EL (cell line): ENCODE results near the gene DPP6.

Experiments
- DNase-seq: peaks from one replicate; pipeline ENCODE4 v3.0.0-alpha.2; 2016

DPP6 gene

DNA sequence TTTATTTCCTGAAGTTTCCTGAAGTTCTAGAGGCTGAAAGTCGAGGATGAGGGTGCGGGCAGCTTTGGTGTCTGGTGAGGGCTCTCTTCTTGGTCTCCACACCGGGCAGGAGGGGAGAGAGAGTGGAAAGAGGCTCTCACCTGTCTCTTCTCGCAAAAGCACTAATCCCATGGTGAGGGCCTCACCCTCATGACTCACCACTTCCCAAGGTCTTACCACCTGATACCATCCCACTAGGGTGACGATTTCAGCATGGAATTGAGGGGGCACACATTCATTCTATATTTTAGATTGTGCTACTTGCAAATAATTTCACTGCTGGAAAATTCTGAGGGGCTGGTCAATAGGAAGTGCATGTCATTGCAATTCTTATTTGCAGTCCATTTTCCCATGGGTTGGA, 292.9 kb downstream of the DPP6 start:
- no peak for DNase-seq

DNA sequence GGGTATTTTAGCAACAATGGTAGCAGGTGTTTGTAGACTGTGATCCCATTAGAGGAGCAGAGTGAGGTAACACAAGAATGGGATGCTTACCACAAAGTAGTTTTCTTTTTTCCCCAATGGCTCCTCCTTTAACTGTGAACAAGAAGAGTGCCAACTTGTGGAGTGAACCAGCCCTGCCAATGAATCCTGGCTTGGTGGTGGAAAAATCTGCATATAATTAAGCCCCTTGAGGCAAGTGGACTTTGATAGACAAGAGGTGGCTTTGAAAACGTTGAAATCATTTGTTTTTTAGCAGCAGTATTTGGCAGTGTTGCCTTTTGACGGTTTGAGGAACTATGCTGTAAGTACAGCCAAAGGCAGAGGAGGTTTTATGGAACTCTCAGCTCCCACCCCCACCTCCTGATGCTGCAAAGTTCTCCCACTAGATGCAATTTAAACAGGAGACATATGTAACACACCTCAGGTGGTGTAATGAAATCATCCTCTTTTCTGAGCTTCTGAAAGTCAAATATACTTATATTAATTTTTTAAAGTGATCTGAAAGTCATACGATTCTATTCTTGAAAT, 295.6 kb downstream of the DPP6 start:
- no peak for DNase-seq

DNA sequence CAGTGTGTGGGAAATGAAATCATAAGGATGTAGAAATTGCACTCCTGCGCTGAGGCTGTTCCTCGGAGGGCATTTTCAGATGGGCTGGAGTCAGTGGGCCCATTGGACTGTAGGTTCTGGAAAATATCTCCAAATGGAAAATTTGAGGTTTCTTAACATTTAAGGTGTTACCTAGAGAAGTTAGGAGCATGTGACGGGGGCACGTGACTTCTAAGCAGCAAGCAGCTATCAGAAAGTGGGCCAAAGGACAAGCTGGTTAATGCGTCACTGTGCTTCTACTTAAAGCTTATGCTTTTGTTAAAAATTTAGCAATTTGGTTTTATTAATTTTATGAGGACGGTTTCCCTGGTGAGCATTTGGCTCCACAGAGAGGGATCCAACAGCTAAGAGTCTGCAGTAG, 298.7 kb downstream of the DPP6 start:
- no peak for DNase-seq

DNA sequence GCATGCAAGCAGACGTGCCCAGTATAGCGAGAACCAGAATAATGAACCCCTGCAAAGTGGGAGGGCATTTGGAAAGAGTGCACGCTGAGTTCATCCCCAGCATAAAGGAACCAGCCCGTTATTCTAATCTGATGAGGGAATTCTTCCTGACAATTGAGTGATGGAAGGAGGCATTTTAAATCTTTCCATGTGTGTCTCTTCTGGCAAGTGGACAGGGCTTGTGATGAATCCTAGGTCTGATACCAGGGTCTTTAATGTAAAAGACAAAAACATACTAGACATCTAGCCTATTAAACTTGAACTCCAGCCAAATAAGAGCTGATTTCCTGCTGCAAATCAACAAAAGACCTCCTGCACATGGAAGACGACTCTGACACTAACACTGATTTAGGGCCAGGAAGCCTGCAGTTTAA, 301.2 kb downstream of the DPP6 start:
- no peak for DNase-seq

DNA sequence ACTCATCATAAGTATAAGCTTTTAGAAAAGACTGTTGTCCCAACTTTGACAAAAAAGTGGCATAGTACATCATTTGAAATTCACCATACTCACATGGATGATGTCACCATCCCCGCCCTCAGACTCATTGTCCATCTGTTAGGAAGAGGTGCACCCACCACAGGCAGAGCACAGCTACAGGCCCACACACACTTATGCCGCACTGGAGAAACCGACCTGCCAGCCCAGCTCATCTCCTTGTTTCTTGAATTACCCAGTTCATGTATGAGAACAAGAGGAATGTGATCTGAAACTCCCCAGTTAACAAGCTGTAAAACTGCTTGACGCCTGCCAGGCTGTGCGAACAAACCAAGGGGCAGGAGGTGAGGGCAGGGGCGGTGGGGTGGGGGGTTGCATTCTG, 312.0 kb downstream of the DPP6 start:
- DNase-seq = no peak

DNA sequence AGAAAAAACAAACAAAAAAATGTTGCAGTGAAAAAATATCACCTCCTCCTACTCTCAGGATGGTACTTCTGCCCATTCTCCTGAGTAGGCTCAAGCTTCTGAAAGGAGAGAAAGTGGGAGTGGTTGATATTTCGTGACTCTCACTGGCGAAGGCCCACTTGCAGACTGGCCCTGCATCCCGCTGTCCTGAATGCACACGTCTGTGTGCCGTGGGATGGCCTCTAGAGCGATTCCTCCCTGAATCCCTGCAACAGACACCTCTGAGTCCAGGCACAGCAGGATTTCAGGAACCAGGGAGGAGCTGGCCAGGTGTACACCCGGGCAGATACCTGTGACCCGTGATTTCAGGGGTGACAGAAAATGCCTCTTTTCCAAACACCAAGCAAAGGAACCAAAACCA, 319.2 kb downstream of the DPP6 start:
- DNase-seq = no peak

DNA sequence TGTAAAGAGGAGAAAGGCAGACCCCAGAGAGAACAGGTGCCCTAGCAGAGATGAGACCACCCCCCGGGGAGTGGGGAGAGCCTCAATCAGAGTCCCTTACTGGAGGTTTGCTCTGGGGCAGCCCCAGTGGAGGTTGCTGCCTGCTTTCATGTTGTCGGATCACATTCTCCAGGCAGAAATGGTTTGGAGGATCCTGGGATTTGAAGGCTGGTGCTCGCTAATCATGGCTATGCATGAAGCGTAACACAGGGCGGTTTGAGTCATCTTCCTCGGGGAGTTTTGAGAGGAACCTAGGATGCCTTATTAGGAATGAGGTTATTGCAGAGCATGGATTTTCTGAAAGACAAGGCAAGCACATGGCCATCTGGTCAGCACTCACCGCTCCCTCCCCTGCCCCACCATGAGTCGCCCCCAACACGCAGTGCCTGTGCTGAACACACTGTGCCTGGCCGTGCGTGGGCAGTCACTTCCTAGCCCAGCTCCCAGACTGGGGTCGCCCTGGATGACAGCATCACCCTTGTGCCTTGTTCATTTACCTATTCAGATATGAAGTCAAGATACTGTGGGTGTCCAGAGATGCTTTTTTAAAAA, 319.9 kb downstream of the DPP6 start:
- no peak for DNase-seq

DNA sequence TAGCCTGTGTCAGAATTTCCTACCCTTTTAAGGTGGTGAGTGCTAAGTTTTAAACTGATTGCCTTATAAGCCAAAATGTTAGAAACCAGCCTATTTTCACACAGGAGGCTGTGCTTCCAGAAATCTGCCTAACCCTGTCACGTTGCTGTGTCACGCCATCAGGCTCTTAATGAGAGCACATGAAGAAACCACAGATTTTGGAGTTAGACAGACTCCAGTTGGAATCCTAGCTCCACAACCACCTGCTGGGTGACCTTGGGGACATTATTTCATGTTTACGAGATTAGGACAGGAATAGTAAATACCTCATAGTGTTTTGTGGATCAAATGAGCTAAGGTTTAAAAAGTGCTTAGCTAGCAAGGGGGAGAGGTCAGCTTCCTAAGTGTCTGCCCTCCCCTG, 321.8 kb downstream of the DPP6 start:
- no peak for DNase-seq

DNA sequence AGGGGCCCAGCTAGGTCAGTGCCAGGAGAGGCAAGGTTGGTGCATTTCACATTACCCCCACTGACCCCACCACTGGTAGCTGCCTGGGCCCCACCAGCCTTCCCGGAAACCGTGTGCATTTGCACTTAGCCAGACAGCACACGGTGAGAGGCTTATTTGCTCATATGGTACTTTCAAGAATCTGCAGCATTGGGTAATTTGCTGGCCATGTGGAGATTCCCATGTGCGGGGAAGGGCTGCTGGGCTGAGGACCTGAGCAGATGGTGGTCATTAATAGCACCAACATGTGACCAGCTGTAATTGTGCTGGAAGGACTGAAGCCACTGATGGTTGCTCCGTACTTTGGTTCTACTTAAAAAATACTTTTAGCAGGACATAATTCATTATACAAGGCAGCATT, 323.8 kb downstream of the DPP6 start:
- no peak for DNase-seq

DNA sequence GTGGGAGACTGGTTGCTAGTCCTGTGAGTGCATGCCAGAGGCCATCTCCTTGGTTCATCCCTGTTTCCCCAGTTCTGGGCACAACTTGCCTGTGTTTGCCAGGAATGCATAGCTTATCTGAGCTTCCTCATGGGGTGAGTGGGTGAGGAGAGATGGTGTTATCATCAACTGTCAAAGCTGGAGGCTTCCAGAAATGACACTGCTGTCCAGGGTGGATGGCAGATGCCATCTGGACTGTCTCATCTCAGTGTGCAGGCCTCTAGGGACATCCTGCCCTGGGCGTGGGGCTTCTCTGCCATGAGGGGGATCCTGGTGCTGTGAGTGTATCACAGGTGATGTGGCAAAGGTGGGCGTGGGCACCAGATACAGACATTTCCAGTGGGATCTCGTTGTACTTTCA, 328.6 kb downstream of the DPP6 start:
- no peak for DNase-seq

DNA sequence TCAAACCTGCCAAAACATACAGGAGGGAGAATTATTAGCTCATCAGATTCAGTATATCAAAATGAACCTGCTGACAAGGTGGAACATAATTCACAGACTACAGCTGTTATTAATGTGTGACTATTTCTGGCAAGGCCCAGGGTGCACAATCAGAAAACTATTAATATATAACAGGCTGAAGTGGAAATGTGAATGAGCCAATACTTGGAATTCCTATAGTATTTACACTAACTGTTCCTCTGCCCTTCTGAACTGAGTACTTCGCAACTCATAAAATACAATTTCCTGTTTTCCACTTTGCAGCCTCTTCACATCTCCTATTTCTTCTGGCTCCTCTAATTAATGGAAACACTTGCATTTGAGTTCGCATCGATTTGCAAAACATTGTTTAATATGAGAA, 330.8 kb downstream of the DPP6 start:
- DNase-seq = no peak

DNA sequence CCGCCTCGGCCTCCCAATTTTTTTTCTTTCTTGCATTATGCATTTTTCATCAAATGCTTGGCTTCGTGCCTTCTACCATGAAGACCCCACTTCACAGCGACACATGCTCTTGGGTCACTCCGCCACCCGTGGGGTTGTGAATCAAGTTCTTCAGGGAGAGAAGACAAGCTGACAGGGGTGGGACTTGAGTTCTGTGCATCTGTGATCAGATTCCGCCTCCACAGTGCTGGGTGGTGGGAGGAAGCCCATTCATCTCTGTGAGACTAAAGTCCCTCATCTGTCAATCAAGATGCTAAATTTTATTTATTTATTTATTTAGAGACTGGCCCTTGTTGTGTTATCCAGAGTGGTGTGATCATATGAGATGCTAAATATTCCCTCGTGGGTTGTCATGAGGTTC, 333.0 kb downstream of the DPP6 start:
- no peak for DNase-seq

DNA sequence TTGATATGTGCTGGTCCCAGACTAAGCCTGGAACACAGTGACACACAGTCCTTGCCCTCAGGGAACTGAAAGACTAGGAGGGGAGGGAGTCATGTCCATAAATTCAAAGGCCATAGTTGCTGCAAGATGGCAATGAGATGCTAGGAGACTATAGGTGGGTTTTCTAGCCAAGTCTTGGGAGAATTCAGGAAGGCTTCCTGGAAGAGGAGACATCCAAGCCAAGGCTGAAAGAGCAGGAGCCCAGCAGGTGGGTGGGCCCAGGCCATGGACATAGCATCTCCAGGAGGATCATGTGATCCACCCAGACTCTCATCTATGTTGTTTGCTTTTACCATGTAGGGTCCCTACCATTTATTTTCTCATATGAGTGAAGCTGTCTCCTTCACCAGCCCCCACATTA, 335.1 kb downstream of the DPP6 start:
- DNase-seq = no peak

DNA sequence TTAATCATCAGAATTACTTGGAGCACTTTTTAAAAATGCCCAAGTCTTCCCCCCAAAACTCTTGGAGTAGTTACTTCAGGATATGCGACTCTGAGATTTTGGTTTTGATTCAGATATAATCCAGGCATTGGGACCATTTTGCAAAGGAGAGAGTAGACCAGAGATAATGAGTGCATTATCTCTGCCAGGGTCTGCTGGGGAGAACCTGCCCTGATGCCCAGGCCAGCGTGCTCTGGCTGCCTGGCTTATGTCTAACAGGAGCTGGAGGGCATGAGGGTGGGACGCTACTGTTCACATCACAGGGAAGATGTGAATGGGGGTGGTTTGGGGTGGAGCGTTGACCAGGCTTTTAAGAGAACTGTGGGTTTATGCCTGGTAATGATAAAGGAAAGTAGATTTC, 336.2 kb downstream of the DPP6 start:
- DNase-seq = no peak

DNA sequence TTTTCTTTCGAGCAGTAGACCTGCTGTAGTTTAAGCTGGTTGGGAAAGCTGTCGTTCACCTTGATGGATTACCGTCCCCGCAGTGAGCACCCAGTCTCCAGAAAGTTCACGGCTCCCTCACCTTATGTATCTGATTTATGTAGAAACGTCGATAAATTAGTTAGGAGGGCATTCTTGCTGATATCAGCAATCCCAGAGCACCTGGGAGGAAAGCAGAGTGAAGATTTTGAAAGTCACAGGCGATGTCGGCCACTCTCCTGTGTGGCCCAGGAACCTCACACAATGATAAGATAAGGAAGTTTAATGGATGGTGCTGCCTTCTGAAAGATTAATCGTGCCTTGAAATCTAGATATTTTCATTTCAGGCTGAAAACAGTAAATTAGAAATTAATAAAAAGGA, 336.8 kb downstream of the DPP6 start:
- DNase-seq = no peak

DNA sequence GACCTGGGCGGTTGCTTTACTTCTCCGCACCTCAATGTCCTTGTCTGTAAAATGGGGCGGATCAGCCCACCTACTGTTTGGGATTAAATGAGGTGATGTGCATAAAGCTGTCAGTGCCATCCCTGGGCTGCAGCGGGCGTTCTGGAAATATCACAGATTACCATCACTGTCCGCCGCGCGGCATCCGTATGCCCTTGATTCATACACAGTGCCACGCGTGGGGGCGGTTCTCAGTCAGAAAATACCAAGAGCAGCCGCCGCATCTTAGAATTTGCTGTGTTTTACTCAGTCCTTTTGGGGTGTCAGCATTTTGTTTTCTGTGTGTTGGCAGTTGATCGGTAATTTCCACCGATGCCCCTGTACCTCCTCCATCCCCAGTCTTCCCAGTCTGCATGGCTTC, 338.8 kb downstream of the DPP6 start:
- DNase-seq = no peak

DNA sequence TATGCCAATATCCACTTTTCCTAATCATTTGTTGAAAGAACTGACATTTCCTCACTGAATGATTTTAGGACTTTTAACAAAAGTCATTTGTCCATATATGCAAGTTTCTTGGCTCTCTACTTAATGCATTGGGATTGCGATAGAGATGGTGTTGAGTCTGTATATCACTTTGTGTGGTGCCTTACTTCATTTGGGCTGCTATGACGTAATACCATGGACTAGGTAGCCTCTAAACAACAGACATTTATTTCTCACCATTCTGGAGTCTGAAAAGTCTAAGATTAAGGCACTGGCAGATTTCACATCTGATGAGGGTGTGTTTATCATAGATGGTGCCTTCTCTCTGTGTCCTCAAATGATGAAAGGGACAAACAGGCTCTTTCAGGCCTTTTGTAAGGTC, 342.6 kb downstream of the DPP6 start:
- DNase-seq = no peak

DNA sequence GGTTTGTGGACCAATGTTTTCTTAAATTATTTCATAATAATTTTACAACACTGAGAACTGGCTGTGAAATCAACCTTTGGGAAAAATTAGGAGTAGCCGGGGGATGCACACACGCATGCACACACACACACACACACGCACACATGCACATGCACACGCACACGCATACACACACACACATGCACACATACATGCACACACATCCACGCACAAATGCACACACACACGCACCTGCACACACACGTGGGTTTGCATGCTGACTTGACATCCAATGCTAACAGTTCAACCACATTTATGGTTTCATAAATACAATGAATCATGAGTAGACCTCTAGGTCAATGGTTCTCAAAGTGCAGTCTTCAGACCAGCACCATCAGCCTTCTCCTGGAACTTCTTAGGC, 354.1 kb downstream of the DPP6 start:
- no peak for DNase-seq

DNA sequence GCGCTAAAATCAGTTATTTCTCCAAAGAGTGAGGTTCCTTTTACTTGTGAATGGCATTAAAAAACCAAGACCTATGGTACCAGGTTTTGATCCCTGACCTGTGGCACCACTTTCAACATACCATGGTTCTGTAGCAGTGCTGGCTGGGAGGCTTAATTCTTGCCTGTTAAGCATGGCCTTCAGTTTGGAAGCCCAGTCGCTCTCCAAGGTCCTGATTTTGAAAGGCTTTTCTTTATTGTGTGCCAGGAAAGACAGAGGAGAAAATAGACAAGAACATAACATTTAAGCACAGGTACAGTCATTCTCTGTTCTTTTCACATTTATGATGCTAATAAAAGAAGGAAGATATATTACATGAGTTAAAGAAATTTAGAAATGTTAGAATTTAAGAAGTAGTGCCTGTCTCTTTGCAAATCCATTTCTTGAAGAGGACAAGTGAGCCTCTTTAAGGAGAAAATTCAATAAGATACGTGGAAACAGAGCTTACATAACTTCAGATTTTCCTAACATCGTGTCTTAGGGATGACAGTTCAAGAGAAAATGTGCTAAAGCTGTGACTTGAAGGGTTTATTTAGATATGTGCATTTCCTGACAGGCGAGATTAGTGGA, 357.6 kb downstream of the DPP6 start:
- DNase-seq = no peak

DNA sequence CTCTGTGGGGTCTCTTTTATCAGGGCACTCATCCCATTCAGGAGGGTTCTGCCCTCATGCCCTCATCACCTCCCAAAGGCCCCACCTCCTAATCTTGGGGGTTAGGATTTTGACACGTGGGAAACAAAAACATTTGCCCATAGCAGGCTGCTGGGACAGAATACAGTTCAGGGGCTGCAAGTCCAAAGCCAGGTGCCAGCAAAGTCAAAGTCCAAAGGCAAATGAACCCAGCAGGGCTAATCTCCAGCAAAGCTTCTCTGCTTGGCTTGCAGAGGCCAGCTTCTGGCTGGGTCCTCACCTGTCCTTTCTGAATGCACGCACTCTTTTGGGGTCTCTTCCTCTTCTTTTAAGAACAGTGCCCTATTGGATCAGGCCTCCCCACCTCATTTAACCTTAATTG, 359.9 kb downstream of the DPP6 start:
- DNase-seq = no peak

DNA sequence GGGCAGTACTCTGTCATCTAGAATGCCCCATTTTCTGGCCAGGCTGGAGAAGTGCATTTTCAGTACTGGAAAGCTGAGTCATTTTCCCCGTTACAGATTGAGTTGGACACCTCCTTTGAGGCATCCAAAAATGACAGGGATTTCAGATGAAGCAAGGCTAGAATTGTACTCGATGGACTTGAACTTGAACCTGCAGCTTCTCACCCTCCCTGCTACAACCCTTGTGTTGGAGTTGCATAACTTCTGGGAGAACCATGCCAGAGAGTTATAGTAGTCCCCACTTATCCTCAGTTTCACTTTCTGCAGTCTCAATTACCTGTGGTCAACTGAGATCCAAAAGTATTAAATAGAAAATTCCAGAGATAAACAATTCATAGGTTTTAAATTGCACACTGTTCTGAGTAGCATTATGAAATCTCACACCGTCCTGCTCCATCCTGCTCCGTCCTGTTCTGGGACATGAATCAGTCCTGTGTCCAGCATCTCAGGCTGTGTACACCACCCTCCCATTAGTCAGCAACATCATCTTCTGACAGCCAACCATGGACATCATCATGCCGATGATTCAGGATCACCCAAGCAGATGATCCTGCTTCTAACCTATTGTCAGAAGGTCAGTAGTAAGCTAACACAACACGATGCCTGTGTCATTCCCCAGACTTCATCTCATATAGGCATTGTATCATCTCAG, 363.7 kb downstream of the DPP6 start:
- no peak for DNase-seq

DNA sequence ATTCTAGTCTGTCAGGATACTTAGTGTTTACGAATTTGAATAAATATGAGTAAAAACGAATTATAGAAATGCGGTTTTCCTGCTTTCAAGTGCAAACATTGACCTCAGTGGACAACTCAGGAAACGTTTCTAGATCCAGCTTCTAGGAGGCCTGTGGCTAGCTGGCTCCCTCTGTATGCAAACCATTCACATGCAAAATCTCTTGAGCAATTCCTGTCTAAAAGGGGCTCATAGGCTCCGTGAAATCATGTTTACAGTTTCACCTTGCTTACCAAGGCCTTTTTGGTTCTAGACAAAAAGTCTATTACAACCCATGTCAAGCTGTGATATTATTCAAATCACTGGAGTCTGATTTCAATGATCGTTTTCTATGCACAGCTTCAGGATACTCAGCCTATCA, 364.5 kb downstream of the DPP6 start:
- no peak for DNase-seq

DNA sequence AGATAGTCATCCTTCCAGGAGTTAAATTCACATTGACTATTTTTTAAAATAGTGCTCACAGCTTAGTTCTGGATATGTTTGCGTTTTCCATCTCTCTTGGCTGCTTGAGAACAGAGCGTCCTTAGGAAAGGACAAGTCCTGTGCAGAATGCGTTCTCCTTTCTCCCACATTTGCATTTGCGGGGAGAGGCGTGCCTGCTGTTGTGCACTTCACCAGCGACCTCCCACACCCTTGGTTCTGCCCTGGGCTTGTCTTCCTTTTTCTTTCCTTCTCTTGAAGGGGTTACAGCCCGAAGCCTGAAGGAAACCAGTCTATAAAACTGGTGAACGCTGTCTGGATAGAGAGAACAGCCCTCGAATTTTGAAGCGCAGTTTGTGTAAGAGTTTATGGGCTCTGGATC, 367.1 kb downstream of the DPP6 start:
- DNase-seq = no peak

DNA sequence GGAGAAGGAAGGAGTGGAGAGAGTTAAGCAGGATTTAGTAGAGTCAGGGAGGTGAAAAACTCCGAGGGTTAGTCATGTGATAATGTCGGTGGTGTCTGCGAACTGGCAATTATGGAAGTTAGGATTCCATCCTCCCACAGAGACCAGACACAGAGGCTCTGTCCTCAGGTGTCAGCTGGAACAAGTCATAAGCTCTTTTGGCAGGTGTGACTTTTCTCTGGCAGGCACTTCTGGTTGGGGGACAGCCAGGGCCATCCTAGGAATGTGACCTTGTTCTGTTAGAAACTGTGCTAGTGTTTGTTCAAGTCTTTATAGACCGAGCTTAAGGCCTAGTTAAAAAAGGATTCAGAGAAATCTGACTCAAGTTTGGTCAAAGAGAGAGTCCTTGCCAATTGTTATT, 371.0 kb downstream of the DPP6 start:
- DNase-seq = no peak

DNA sequence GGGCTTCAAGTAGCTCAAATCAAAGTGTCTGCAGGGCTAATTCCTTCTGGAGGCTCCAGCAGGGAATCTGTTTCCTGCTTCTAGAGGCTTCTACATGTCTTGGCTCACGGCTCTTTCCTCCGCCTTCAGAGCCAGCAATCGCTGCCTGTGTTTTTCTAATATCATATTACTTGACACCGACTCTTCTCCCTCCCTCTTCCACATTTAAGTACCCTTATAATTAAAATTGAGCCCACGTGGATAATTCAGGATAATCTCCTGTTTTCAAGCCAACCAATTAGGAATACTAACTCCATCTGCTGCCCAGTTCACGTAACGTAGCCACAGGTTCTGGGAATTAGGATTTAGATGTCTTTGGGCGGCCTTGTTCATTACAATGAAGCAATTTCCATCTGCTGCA, 372.2 kb downstream of the DPP6 start:
- DNase-seq = no peak
